GM04503 (cell line): ENCODE results near the gene DEPDC1B.
"Not testable (repeated sequence)": the region's sequence is repeated elsewhere in the genome, so short reads cannot be mapped to it uniquely, and the experiment has no call there.

Source experiments
- DNase-seq: peaks from one replicate; pipeline ENCODE4 v3.0.0-alpha.2; 2012; ENCODE audit warnings: low read depth

DEPDC1B gene

GRCh38 chr5:60699288-60699608, 718 bp downstream of the DEPDC1B start:
- no peak for DNase-seq

GRCh38 chr5:60698336-60698735, 1.6 kb downstream of the DEPDC1B start:
- no peak for DNase-seq

GRCh38 chr5:60690326-60690725, 9.6 kb downstream of the DEPDC1B start:
- no peak for DNase-seq

GRCh38 chr5:60688980-60689379, 11.0 kb downstream of the DEPDC1B start:
- DNase-seq, result no peak

GRCh38 chr5:60687927-60688720, 11.8 kb downstream of the DEPDC1B start:
- no peak for DNase-seq

GRCh38 chr5:60686157-60686556, 13.8 kb downstream of the DEPDC1B start:
- no peak for DNase-seq

GRCh38 chr5:60685700-60686099, 14.3 kb downstream of the DEPDC1B start:
- DNase-seq, result no peak

GRCh38 chr5:60685028-60685427, 14.9 kb downstream of the DEPDC1B start:
- no peak for DNase-seq

GRCh38 chr5:60682007-60682406, 18.0 kb downstream of the DEPDC1B start:
- not testable (repeated sequence) for DNase-seq

GRCh38 chr5:60679816-60680215, 20.1 kb downstream of the DEPDC1B start:
- no peak for DNase-seq

GRCh38 chr5:60677850-60678664, 21.9 kb downstream of the DEPDC1B start:
- no peak for DNase-seq

GRCh38 chr5:60675286-60675685, 24.7 kb downstream of the DEPDC1B start:
- no peak for DNase-seq

- DNase-seq, result no peak
These were observed 25.5 kb downstream of the DEPDC1B start for GRCh38 chr5:60674251-60675069.

- DNase-seq, result no peak
These were observed 26.6 kb downstream of the DEPDC1B start for GRCh38 chr5:60673334-60673733.

- DNase-seq, result no peak
These were observed 27.2 kb downstream of the DEPDC1B start for GRCh38 chr5:60672693-60673264.

- no peak for DNase-seq
These were observed 27.9 kb downstream of the DEPDC1B start for GRCh38 chr5:60671899-60672692.

- DNase-seq, result no peak
These were observed 29.2 kb downstream of the DEPDC1B start for GRCh38 chr5:60670749-60671148.

GRCh38 chr5:60668686-60669304, 31.2 kb downstream of the DEPDC1B start:
- DNase-seq, result no peak

GRCh38 chr5:60651872-60652620, 47.9 kb downstream of the DEPDC1B start:
- DNase-seq, result peak; percentile 84

GRCh38 chr5:60649288-60649917, 50.6 kb downstream of the DEPDC1B start:
- DNase-seq, result no peak
